Body of pancreas (tissue), 4 donors: Measurements from ENCODE around the gene SCMH1. TPM values are rescaled to one million over a fixed set of nuclear protein-coding genes. Genes with fewer than 3 reads are reported as not detected.
A peak's percentile ranks its signal among the peaks of the same experiment; 100 is the strongest.

Experiments
- ATAC-seq: fragments of 150-250 bp; one replicate; pipeline ENCODE4 v1.9.1; 2016
- DNase-seq, 4 donors: peaks; one replicate each; pipeline ENCODE4 v3.0.0-alpha.2; 2019
- H3K27ac ChIP-seq, 4 donors: fragments of 200-600 bp; sonication (generic); 1 replicate in 3 of 4; 2 replicates in 1 of 4; pipeline versions ENCODE4 v1.5.1 to v1.6.1; 2016 to 2019; ENCODE audit warnings: mild to moderate bottlenecking in 1 of 4, mixed read lengths in 1 of 4, moderate library complexity in 1 of 4
- H3K27me3 ChIP-seq, 2 donors: fragments of 200-600 bp; sonication (generic); one replicate each; pipeline ENCODE4 v1.6.0; 2016; ENCODE audit warnings: mild to moderate bottlenecking in 1 of 2
- H3K36me3 ChIP-seq, 2 donors: fragments of 200-600 bp; sonication (generic); replicated peaks in 1 of 2; 2 replicates each; pipeline ENCODE4 v1.5.1; 2016; ENCODE audit warnings: low read depth in 2 of 2; ENCODE audit not compliant: insufficient read depth in 1 of 2
- H3K4me1 ChIP-seq: fragments of 200-600 bp; sonication (generic); one replicate; pipeline ENCODE4 v1.6.0; 2016
- H3K4me3 ChIP-seq, 2 donors: fragments of 200-600 bp; sonication (generic); 1 replicate in 1 of 2; 2 replicates in 1 of 2; pipeline ENCODE4 v1.5.1; 2016 to 2019
- H3K9me3 ChIP-seq, 3 donors: fragments of 200-600 bp; sonication (generic); 1 replicate in 2 of 3; 2 replicates in 1 of 3; pipeline ENCODE4 v1.5.1; 2016
- CTCF ChIP-seq, 7 experiments: fragments of 450-650 bp in 4 of 7; fragments of 200-600 bp in 3 of 7; sonication (generic) in 3 of 7; IDR thresholded peaks; one replicate each; pipeline ENCODE4 v1.5.1; 2016 to 2019; ENCODE audit warnings: antibody characterized with exemption in 7 of 7
- POLR2A ChIP-seq, 3 donors: fragments of 450-650 bp; IDR thresholded peaks; one replicate each; pipeline ENCODE4 v1.6.1; 2016; ENCODE audit warnings: antibody characterized with exemption in 3 of 3, mild to moderate bottlenecking in 2 of 3
- WGBS, 2 donors: methylation state at CpG; one replicate each; pipeline ENCODE4 v1.1.5; 2017; 5-methylcytosine and 5-hydroxymethylcytosine counted together
- intact Hi-C: fragments of 100-400 bp; cut with DNase I; formaldehyde crosslinking; loops from one replicate; pipeline ENCODE4 v1.15.1; 2023
- total RNA-seq, 2 donors: library from RNA; depleted of rRNA; stranded (reverse); fragments of >200 nt; gene quantifications; one replicate each; pipeline ENCODE4 v1.1.0, GENCODE V29; 2016

The SCMH1 gene
- total RNA-seq, 2 donors from 2014 or later = 25.4 to 33.3 TPM

GRCh38 chr1:41173651-41174050 is 68.5 kb downstream of the SCMH1 start:
- Histone ChIP-seq H3K27me3 (no peaks in the 10 kb centered on the region), H3K36me3 (no peaks in the 10 kb centered on the region), H3K27ac (no peak overlapping the region), H3K4me1 (peaks cover 27% of the 10 kb centered on the region), H3K4me3 (no peak overlapping the region), H3K9me3 (no peaks in the 10 kb centered on the region)
- intact Hi-C loops = no loop called here
- DNase-seq = no peak
- TF ChIP-seq CTCF (IDR thresholded peaks at IDR 0.05) = no peak
- TF ChIP-seq POLR2A (IDR thresholded peaks at IDR 0.05) = no peak
- ATAC-seq = no peak

- Histone ChIP-seq H3K4me3 (no peak overlapping the region), H3K9me3 (no peaks in the 10 kb centered on the region), H3K27me3 (no peaks in the 10 kb centered on the region), H3K4me1 (peaks cover 27% of the 10 kb centered on the region), H3K27ac (no peak overlapping the region), H3K36me3 (no peaks in the 10 kb centered on the region)
- intact Hi-C loops = no loop called here
- TF ChIP-seq POLR2A (IDR thresholded peaks at IDR 0.05) (no peak), CTCF (IDR thresholded peaks at IDR 0.05) (no peak)
- 43% methylated on average over 1 of the region's 1 CpG for WGBS, 2 donors
- no peak for DNase-seq
- no peak for ATAC-seq
These were observed 70.7 kb downstream of the SCMH1 start for GRCh38 chr1:41171266-41171874.

- no peak for ATAC-seq
- DNase-seq = no peak
These were observed 72.3 kb downstream of the SCMH1 start for GRCh38 chr1:41169799-41170180.

GRCh38 chr1:41169066-41169798 is 72.9 kb downstream of the SCMH1 start:
- no peaks in the 10 kb centered on the region for H3K27me3 ChIP-seq
- H3K27ac ChIP-seq = peak overlapping the region in 1 of 4 donors; percentile 25
- no peaks in the 10 kb centered on the region for H3K9me3 ChIP-seq
- intact Hi-C loops = no loop called here
- peak in 1 of 4 donors; percentile 10 for DNase-seq
- 67 to 76% methylated on average over 7 of the region's 7 CpGs for WGBS, 2 donors
- peaks cover 25% of the 10 kb centered on the region for H3K4me1 ChIP-seq
- no peak overlapping the region for H3K4me3 ChIP-seq
- TF ChIP-seq POLR2A (IDR thresholded peaks at IDR 0.05) = no peak
- no peak for TF ChIP-seq CTCF (IDR thresholded peaks at IDR 0.05)
- no peaks in the 10 kb centered on the region for H3K36me3 ChIP-seq
- no peak for ATAC-seq

More at GRCh38 chr1:41169799-41170180, 72.3 kb downstream of the SCMH1 start:
- Histone ChIP-seq H3K27me3 (no peaks in the 10 kb centered on the region), H3K9me3 (no peaks in the 10 kb centered on the region), H3K36me3 (no peaks in the 10 kb centered on the region), H3K27ac (no peak overlapping the region), H3K4me3 (no peak overlapping the region), H3K4me1 (peaks cover 27% of the 10 kb centered on the region)
- WGBS, 2 donors = 61 to 86% methylated on average over 3 of the region's 3 CpGs
- intact Hi-C loops = no loop called here
- no peak for TF ChIP-seq CTCF (IDR thresholded peaks at IDR 0.05)
- no peak for TF ChIP-seq POLR2A (IDR thresholded peaks at IDR 0.05)

- intact Hi-C loops = no loop called here
- H3K27ac ChIP-seq = no peak overlapping the region
- no peaks in the 10 kb centered on the region for H3K27me3 ChIP-seq
- H3K9me3 ChIP-seq = no peaks in the 10 kb centered on the region
- DNase-seq (no peak), ATAC-seq (no peak)
- 96 to 99% methylated on average over 3 of the region's 3 CpGs for WGBS, 2 donors
- no peaks in the 10 kb centered on the region for H3K36me3 ChIP-seq
- no peak for TF ChIP-seq POLR2A (IDR thresholded peaks at IDR 0.05)
- no peak for TF ChIP-seq CTCF (IDR thresholded peaks at IDR 0.05)
- peaks cover 21% of the 10 kb centered on the region for H3K4me1 ChIP-seq
- H3K4me3 ChIP-seq = no peak overlapping the region
These were observed 74.4 kb downstream of the SCMH1 start for GRCh38 chr1:41167667-41168066.
